ENCODE measurements around the gene A3GALT2. TPM values are rescaled to one million over a fixed set of nuclear protein-coding genes. Genes with fewer than 3 reads are reported as not detected.
"Not testable (repeated sequence)": the region's sequence is repeated elsewhere in the genome, so short reads cannot be mapped to it uniquely, and the experiment has no call there.

A3GALT2 gene
- total RNA-seq, 1 donor from 2014 or later = not detected

DNA sequence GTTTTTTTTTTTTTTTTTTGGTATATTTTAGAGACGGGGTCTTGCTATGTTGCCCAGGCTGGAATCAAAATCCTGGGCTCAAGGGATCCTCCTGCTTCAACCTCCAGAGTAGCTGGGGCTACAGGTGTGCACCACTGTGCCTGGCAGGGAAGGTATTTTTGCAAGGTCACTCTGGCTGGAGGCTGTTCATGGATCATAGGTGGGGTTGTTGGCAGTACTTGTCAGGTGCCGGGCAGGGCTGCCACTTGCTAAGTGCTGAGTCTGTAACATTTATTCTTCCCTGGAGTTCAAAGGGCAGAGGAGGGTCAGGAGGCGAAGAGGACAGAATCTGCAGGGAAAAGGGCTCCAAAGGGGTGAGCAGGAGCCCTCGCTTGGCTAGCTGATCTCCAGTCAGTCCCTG, 24.1 kb downstream of the A3GALT2 start:
- H3K4me3 ChIP-seq (ENCODE audit: low read depth, low read length) = no peak overlapping the region
- TF ChIP-seq, protein P1, sequence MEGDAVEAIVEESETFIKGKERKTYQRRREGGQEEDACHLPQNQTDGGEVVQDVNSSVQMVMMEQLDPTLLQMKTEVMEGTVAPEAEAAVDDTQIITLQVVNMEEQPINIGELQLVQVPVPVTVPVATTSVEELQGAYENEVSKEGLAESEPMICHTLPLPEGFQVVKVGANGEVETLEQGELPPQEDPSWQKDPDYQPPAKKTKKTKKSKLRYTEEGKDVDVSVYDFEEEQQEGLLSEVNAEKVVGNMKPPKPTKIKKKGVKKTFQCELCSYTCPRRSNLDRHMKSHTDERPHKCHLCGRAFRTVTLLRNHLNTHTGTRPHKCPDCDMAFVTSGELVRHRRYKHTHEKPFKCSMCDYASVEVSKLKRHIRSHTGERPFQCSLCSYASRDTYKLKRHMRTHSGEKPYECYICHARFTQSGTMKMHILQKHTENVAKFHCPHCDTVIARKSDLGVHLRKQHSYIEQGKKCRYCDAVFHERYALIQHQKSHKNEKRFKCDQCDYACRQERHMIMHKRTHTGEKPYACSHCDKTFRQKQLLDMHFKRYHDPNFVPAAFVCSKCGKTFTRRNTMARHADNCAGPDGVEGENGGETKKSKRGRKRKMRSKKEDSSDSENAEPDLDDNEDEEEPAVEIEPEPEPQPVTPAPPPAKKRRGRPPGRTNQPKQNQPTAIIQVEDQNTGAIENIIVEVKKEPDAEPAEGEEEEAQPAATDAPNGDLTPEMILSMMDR (conservative IDR thresholded peaks at IDR 0.05; ENCODE audit: low read depth, low read length) = no peak
- no peak for DNase-seq (ENCODE audit: low read depth)

DNA sequence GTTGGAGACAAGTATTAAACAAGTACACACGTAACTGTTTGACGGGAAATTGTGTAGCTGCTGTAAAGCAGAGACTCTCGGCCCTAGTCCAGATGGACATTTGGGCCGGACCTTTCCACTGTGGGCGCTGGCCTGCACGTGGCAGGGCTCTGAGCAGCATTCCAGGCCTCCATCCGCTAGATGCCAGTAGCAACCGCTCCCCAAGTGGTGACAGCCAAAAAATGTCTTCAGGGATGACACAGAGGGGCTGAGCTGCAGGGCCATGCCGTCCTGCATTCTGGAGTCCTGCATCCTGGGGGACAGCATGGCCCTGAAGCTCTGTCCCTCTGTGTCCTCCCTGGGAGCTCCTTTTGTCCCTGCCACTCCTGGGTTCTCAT, 24.8 kb downstream of the A3GALT2 start:
- no peak overlapping the region for H3K4me3 ChIP-seq (ENCODE audit: low read depth, low read length)
- TF ChIP-seq, protein P1 (conservative IDR thresholded peaks at IDR 0.05; ENCODE audit: low read depth, low read length) = no peak
- DNase-seq (ENCODE audit: low read depth) = no peak

DNA sequence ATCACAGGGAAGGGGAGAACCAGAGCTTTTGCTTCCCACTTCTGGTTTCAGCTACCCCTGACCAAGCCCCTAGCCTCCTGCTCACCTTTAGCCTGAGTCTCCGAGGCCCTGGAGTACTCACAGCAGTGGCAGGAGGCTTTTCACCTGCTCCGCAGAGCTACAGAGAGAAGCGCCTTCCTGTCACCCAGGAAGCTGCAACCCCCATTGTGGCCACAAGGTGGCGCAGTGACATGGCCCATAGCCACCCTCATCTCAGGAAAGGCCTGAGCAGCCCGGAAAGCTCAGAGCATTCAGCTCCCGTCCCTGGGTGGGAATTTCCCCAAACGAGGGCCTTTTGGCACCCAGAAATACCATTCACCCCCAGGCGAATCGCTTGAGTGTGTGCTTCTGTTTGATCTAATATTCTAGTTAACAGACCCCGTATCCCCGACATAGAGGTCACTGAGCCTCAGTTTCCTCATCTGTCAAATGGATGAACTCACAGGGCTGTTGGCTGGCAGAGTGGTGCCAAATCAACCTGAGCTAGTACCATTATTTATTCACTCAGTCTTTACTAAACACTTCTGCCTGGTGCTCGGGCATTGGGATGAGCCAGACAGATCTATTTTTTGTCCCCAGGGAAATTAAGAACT, 25.3 kb downstream of the A3GALT2 start:
- H3K4me3 ChIP-seq (ENCODE audit: low read depth, low read length) = no peak overlapping the region
- DNase-seq (ENCODE audit: low read depth) = no peak
- TF ChIP-seq, protein P1 (conservative IDR thresholded peaks at IDR 0.05; ENCODE audit: low read depth, low read length) = peak; percentile 97

DNA sequence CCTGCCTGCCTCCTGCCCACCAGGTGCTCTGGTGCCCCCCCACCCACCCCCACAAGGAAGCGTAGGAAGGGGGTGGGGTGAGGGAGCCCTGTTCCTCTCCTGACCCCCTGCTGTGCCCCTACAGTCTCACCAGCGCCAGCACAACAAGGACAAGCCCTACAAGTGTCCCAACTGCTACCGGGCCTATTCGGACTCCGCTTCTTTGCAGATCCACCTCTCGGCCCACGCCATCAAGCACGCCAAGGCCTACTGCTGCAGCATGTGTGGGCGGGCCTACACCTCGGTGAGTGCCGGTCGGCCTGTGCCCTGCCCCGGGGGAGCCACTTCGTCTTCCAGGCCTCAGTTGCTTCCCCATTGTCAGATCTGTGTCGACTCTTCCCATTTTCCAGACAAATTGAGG, 25.9 kb downstream of the A3GALT2 start:
- DNase-seq (ENCODE audit: low read depth) = no peak
- TF ChIP-seq, protein P1 (conservative IDR thresholded peaks at IDR 0.05; ENCODE audit: low read depth, low read length) = no peak
- H3K4me3 ChIP-seq (ENCODE audit: low read depth, low read length) = no peak overlapping the region

DNA sequence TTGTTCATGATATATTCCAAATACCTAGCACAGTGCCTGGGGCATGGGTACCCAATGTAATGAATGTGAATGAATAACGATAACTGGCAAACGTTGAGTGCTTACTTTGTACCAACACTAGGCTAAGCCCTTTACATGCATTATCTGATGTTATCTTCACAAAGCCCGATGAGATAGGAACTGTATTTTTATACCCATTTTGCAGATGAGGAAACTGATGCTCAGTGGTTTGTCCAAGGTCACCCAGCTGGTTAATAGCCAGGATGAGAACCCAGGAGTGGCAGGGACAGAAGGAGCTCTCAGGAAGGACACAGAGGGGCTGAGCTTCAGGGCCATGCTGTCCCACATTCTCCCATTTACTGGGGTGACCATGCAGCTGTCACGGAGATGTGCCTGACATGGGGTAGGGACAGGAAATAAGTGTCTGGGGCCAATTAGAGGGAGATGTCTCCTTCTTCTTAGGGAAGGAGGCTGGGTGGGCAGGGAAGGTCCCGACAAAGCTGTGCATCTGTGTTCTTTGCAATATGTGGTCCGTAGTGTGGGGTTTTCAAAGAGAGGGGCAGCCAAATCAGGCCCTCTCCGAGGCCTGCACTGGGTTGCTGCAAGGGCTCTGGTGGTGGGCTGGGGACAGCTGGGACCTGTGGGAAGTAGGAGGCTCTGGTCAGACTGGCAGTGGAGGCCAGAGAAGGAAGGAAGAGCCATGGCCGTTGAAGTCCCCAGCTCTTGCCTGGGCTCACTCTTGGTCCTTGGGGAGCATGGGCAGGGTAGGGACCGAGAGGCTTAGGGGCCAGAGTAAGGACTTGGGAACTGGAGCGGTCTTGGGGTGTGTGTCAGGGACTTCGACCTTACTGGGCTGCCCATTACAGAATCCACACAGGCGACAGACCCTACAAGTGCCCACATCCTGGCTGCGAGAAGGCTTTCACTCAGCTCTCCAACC, 26.6 kb downstream of the A3GALT2 start:
- H3K4me3 ChIP-seq (ENCODE audit: low read depth, low read length) = no peak overlapping the region
- DNase-seq (ENCODE audit: low read depth) = no peak
- TF ChIP-seq, protein P1 (conservative IDR thresholded peaks at IDR 0.05; ENCODE audit: low read depth, low read length) = no peak

DNA sequence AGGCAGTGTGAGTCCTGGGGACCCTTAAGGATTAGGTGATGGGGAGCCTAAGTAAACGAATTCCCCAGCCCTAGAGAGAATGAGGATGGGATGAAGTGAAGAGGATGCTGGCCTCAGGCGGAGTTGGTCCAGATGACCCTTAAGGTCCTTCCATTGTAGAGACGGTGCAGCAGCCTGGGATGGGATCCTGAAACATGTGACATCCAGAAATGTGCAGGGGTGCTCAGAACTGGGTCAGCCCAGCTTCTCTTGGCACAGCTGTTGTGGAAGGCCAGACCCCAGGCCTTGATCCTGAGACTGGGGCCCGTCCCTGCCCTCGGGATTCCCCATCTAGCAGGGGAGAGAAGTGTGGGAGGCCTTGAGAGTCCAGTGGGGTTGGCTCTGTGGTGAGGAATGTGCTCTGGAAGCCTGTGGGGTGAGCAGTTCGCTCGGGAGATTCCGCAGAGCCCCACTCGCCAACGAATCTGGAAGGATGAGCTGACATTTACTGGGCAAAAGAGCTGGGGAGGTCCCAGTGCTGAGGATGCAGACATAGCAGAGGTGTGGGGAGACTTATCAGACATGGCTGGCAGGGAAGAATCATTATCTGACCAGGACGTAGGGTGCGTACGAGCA, 28.1 kb downstream of the A3GALT2 start:
- H3K4me3 ChIP-seq (ENCODE audit: low read depth, low read length) = no peak overlapping the region
- TF ChIP-seq, protein P1 (conservative IDR thresholded peaks at IDR 0.05; ENCODE audit: low read depth, low read length) = no peak
- DNase-seq (ENCODE audit: low read depth) = no peak

DNA sequence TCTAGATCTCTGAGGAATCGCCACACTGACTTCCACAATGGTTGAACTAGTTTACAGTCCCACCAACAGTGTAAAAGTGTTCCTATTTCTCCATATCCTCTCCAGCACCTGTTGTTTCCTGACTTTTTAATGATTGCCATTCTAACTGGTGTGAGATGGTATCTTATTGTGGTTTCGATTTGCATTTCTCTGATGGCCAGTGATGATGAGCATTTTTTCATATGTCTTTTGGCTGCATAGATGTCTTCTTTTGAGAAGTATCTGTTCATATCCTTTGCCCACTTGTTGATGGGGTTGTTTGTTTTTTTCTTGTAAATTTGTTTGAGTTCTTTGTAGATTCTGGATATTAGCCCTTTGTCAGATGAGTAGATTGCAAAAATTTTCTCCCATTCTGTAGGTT, 30.3 kb downstream of the A3GALT2 start:
- H3K4me3 ChIP-seq (ENCODE audit: low read depth, low read length); DNase-seq (ENCODE audit: low read depth): not testable (repeated sequence)
